ENCODE data around the gene CMSS1. TPM values are rescaled to one million over a fixed set of nuclear protein-coding genes. Genes with fewer than 3 reads are reported as not detected.

CMSS1 gene
- total and polyA plus RNA-seq, 2 of the 13 experiments (the other 11 are each of a cell fraction or from before 2014, with no cell fraction given), result 6.4 to 48.7 TPM

DNA sequence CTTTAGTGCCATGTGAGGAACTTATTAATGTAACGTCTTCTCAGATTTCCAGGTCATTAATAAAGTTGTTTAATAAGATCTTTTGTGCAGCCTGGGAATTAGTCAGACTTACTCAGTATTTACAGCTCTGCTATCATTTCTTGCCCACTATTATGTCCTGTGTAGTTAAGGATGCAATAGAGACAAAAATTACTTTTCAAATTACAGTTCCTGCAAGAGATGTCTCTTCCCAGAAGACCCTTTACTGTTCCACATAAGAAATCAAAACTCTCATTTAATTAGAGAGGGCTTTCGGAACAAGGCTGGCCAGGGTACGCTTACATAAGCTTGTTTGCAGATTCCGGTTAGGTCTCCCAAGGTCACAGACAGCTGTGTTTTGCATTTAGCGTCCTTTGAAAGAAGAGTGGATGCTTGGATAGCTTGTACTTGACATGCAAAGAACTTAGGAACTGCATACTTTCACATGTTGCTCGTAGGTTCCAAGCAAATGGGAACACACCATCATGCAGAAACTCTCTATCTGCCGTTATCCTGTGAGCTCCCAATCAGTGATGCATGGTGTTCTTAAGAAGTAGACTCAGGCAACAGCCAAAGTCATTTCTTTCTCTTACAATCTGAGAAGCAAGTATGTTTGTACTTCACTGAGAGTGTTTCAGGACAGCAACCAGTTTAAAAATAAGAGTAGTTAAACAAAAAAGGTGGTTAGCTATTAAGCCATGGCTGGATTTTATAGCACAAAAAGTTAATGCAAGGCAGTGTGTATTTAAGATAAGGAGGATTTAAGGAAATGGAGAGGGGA is 259.3 kb downstream of the CMSS1 start (continued):
- TF ChIP-seq, protein P1, sequence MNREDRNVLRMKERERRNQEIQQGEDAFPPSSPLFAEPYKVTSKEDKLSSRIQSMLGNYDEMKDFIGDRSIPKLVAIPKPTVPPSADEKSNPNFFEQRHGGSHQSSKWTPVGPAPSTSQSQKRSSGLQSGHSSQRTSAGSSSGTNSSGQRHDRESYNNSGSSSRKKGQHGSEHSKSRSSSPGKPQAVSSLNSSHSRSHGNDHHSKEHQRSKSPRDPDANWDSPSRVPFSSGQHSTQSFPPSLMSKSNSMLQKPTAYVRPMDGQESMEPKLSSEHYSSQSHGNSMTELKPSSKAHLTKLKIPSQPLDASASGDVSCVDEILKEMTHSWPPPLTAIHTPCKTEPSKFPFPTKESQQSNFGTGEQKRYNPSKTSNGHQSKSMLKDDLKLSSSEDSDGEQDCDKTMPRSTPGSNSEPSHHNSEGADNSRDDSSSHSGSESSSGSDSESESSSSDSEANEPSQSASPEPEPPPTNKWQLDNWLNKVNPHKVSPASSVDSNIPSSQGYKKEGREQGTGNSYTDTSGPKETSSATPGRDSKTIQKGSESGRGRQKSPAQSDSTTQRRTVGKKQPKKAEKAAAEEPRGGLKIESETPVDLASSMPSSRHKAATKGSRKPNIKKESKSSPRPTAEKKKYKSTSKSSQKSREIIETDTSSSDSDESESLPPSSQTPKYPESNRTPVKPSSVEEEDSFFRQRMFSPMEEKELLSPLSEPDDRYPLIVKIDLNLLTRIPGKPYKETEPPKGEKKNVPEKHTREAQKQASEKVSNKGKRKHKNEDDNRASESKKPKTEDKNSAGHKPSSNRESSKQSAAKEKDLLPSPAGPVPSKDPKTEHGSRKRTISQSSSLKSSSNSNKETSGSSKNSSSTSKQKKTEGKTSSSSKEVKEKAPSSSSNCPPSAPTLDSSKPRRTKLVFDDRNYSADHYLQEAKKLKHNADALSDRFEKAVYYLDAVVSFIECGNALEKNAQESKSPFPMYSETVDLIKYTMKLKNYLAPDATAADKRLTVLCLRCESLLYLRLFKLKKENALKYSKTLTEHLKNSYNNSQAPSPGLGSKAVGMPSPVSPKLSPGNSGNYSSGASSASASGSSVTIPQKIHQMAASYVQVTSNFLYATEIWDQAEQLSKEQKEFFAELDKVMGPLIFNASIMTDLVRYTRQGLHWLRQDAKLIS (CRISPR knock-in tag; IDR thresholded peaks at IDR 0.05), result peak; percentile 92
- TF ChIP-seq ZBTB8A (CRISPR knock-in tag; IDR thresholded peaks at IDR 0.05; ENCODE audit: borderline replicate concordance, low read depth) (no peak), SRF (IDR thresholded peaks at IDR 0.05; ENCODE audit: low read depth, low read length) (no peak), PPARG (CRISPR knock-in tag; conservative IDR thresholded peaks at IDR 0.05) (peak; percentile 63; the same call in 1 of the 2 replicates), ZNF619 (CRISPR knock-in tag; IDR thresholded peaks at IDR 0.05) (no peak), ELF4 (CRISPR knock-in tag; IDR thresholded peaks at IDR 0.05; ENCODE audit: borderline replicate concordance) (no peak), THAP11 (CRISPR knock-in tag; IDR thresholded peaks at IDR 0.05) (peak; percentile 31), ZNF563 (CRISPR knock-in tag; IDR thresholded peaks at IDR 0.05) (no peak), MEF2D (CRISPR knock-in tag; IDR thresholded peaks at IDR 0.05) (peak; percentile 83), XRCC5 (optimal IDR thresholded peaks at IDR 0.05; ENCODE audit: low read length) (no peak), KLF16 (CRISPR knock-in tag; IDR thresholded peaks at IDR 0.05) (peak in 1 of 2 experiments; percentile 49; a peak in 2 of 4 replicates)
- TF ChIP-seq, protein P2, sequence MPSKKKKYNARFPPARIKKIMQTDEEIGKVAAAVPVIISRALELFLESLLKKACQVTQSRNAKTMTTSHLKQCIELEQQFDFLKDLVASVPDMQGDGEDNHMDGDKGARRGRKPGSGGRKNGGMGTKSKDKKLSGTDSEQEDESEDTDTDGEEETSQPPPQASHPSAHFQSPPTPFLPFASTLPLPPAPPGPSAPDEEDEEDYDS (CRISPR knock-in tag; IDR thresholded peaks at IDR 0.05), result peak; percentile 58; the same call in 1 of the 2 replicates
- TF ChIP-seq, protein P3, sequence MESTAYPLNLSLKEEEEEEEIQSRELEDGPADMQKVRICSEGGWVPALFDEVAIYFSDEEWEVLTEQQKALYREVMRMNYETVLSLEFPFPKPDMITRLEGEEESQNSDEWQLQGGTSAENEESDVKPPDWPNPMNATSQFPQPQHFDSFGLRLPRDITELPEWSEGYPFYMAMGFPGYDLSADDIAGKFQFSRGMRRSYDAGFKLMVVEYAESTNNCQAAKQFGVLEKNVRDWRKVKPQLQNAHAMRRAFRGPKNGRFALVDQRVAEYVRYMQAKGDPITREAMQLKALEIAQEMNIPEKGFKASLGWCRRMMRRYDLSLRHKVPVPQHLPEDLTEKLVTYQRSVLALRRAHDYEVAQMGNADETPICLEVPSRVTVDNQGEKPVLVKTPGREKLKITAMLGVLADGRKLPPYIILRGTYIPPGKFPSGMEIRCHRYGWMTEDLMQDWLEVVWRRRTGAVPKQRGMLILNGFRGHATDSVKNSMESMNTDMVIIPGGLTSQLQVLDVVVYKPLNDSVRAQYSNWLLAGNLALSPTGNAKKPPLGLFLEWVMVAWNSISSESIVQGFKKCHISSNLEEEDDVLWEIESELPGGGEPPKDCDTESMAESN (CRISPR knock-in tag; conservative IDR thresholded peaks at IDR 0.05), result no peak
- TF ChIP-seq, protein P4, sequence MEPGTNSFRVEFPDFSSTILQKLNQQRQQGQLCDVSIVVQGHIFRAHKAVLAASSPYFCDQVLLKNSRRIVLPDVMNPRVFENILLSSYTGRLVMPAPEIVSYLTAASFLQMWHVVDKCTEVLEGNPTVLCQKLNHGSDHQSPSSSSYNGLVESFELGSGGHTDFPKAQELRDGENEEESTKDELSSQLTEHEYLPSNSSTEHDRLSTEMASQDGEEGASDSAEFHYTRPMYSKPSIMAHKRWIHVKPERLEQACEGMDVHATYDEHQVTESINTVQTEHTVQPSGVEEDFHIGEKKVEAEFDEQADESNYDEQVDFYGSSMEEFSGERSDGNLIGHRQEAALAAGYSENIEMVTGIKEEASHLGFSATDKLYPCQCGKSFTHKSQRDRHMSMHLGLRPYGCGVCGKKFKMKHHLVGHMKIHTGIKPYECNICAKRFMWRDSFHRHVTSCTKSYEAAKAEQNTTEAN (CRISPR knock-in tag; conservative IDR thresholded peaks at IDR 0.05), result peak; percentile 77; the same call in 1 of the 2 replicates
- TF ChIP-seq, protein P5, sequence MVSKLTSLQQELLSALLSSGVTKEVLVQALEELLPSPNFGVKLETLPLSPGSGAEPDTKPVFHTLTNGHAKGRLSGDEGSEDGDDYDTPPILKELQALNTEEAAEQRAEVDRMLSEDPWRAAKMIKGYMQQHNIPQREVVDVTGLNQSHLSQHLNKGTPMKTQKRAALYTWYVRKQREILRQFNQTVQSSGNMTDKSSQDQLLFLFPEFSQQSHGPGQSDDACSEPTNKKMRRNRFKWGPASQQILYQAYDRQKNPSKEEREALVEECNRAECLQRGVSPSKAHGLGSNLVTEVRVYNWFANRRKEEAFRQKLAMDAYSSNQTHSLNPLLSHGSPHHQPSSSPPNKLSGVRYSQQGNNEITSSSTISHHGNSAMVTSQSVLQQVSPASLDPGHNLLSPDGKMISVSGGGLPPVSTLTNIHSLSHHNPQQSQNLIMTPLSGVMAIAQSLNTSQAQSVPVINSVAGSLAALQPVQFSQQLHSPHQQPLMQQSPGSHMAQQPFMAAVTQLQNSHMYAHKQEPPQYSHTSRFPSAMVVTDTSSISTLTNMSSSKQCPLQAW (CRISPR knock-in tag; IDR thresholded peaks at IDR 0.05), result peak; percentile 79
- TF ChIP-seq, protein P6, sequence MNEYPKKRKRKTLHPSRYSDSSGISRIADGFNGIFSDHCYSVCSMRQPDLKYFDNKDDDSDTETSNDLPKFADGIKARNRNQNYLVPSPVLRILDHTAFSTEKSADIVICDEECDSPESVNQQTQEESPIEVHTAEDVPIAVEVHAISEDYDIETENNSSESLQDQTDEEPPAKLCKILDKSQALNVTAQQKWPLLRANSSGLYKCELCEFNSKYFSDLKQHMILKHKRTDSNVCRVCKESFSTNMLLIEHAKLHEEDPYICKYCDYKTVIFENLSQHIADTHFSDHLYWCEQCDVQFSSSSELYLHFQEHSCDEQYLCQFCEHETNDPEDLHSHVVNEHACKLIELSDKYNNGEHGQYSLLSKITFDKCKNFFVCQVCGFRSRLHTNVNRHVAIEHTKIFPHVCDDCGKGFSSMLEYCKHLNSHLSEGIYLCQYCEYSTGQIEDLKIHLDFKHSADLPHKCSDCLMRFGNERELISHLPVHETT (CRISPR knock-in tag; conservative IDR thresholded peaks at IDR 0.05), result no peak
- TF ChIP-seq, protein P7, sequence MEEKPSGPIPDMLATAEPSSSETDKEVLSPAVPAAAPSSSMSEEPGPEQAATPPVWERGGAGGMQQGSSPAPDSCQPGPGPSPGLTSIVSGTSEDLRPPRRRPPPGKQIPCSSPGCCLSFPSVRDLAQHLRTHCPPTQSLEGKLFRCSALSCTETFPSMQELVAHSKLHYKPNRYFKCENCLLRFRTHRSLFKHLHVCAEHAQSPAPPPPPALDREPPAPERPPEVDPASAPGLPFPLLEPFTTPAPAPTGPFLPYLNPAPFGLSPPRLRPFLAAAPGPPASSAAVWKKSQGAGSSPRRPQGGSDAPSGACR (CRISPR knock-in tag; IDR thresholded peaks at IDR 0.05), result 0 out of 2 replicates have a peak, but pooled peaks have one; percentile 25

All from HepG2 (cell line).